ENCODE measurements around the gene ZNF616.

ZNF616 gene

DNA sequence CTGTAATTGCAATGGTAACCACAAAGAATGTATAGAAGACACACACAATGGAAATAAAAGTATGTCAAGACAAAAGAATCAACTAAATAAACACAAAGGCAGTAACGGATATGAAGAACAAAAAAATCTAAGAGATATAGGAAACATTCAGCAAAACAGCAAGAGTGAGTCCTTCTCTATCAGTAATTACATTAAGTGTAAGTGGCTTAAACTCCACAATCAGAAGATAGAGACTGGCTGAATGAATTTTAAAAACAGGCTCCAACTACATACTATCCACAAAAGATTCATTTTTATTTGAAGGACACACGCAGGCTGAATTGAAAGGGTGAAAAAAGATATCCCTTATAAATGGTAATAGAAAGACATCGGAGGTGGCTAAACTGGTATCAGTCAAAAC is 19.5 kb downstream of the ZNF616 start:
- H3K27me3 ChIP-seq (ENCODE audit: insufficient read depth, low read depth, severe bottlenecking) = no peaks in the 10 kb centered on the region
- no peak for DNase-seq
- H3K9me3 ChIP-seq (ENCODE audit: severe bottlenecking) = peaks cover 14% of the 10 kb centered on the region
- TF ChIP-seq, protein P1, sequence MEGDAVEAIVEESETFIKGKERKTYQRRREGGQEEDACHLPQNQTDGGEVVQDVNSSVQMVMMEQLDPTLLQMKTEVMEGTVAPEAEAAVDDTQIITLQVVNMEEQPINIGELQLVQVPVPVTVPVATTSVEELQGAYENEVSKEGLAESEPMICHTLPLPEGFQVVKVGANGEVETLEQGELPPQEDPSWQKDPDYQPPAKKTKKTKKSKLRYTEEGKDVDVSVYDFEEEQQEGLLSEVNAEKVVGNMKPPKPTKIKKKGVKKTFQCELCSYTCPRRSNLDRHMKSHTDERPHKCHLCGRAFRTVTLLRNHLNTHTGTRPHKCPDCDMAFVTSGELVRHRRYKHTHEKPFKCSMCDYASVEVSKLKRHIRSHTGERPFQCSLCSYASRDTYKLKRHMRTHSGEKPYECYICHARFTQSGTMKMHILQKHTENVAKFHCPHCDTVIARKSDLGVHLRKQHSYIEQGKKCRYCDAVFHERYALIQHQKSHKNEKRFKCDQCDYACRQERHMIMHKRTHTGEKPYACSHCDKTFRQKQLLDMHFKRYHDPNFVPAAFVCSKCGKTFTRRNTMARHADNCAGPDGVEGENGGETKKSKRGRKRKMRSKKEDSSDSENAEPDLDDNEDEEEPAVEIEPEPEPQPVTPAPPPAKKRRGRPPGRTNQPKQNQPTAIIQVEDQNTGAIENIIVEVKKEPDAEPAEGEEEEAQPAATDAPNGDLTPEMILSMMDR (IDR thresholded peaks at IDR 0.05; ENCODE audit: low read depth, low read length) = no peak
- H3K27ac ChIP-seq = no peak overlapping the region
- peaks cover 98% of the 10 kb centered on the region for H3K36me3 ChIP-seq
- H3K4me3 ChIP-seq (ENCODE audit: low read depth, low read length) = no peak overlapping the region

DNA sequence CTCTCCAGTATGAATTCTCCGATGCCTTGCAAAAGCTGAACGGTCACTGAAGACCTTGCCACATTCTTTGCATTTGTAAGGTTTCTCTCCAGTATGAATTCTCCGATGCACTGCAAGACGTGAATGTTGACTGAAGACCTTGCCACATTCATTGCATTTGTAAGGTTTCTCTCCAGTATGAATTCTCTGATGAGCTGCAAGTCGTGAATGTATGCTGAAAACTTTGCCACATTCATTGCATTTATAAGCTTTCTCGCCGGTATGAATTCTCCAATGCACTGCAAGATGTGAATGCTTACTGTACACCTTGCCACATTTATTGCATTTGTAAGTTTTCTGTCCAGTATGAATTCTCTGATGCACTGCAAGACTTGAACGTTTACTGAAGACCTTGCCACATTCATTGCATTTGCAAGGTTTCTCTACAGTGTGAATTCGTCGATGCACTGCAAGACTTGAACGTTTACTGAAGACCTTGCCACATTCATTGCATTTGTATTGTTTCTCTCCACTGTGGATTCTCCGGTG is 24.1 kb downstream of the ZNF616 start:
- H3K36me3 ChIP-seq = peaks cover 59% of the 10 kb centered on the region
- H3K27me3 ChIP-seq (ENCODE audit: insufficient read depth, low read depth, severe bottlenecking) = no peaks in the 10 kb centered on the region
- TF ChIP-seq, protein P1 (IDR thresholded peaks at IDR 0.05; ENCODE audit: low read depth, low read length) = no peak
- no peak overlapping the region for H3K27ac ChIP-seq
- no peak overlapping the region for H3K4me3 ChIP-seq (ENCODE audit: low read depth, low read length)
- H3K9me3 ChIP-seq (ENCODE audit: severe bottlenecking) = peaks cover 42% of the 10 kb centered on the region
- DNase-seq = no peak

DNA sequence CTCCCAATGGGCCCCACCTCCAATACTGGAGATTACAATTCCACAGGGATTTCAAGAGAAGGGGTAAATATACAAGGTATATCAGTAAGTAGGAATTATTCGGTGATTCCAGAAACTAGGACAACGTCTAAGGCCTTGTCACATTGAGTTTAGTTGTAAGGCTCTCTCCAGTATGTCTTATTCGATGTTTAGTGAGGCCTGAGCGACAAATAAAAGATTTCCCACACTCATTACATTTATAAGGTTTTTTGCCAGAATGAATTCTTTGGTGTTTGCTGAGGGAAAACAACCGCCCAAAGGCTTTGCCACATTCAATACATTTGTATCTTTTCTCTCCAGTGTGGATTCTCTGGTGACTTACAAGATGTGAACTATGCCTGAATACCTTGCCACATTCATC is 25.0 kb downstream of the ZNF616 start:
- DNase-seq = no peak
- H3K4me3 ChIP-seq (ENCODE audit: low read depth, low read length) = no peak overlapping the region
- no peaks in the 10 kb centered on the region for H3K27me3 ChIP-seq (ENCODE audit: insufficient read depth, low read depth, severe bottlenecking)
- H3K9me3 ChIP-seq (ENCODE audit: severe bottlenecking) = peaks cover 51% of the 10 kb centered on the region
- TF ChIP-seq, protein P1 (IDR thresholded peaks at IDR 0.05; ENCODE audit: low read depth, low read length) = no peak
- peaks cover 50% of the 10 kb centered on the region for H3K36me3 ChIP-seq
- H3K27ac ChIP-seq = no peak overlapping the region

DNA sequence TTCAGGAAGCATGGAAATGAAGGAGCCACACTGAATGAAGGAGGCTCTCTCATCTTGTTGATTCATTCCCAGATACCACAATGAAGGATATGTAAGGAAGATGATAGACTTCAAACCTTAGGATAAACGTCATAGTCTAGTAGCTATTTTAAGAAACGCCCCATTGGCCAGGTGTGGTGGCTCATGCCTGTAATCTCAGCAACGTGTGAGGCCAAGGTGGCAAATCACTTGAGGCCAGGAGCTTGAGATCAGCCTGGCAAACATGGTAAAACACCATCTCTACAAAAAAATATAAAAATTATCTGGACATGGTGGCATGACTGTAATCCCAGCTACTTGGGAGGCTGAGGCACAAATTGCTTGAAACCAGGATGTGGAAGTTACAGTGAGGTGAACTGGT is 27.1 kb downstream of the ZNF616 start:
- no peaks in the 10 kb centered on the region for H3K27me3 ChIP-seq (ENCODE audit: insufficient read depth, low read depth, severe bottlenecking)
- TF ChIP-seq, protein P1 (IDR thresholded peaks at IDR 0.05; ENCODE audit: low read depth, low read length) = no peak
- no peak overlapping the region for H3K27ac ChIP-seq
- DNase-seq = no peak
- H3K36me3 ChIP-seq = peaks cover 30% of the 10 kb centered on the region
- no peak overlapping the region for H3K4me3 ChIP-seq (ENCODE audit: low read depth, low read length)
- peaks cover 55% of the 10 kb centered on the region for H3K9me3 ChIP-seq (ENCODE audit: severe bottlenecking)

DNA sequence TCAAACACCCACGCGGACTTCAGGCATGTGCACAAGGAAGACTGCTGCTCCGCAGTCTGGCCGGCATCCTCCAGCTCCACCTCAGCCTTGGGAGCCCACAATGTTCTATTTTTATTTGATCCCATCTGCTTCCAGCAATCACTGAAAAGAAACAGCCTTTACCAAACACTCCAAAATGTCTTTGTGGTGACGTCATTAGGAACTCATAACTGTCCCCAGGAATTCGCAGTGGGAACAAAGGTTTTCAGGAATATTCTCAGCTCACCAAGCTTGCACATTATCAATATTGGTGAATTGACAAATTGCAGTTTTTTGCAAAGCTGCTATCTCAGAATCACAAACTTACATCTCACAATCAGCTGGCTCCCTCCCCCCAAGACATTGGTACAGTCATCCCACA is 29.0 kb downstream of the ZNF616 start:
- peaks cover 60% of the 10 kb centered on the region for H3K9me3 ChIP-seq (ENCODE audit: severe bottlenecking)
- no peak for DNase-seq
- H3K4me3 ChIP-seq (ENCODE audit: low read depth, low read length) = no peak overlapping the region
- H3K27ac ChIP-seq = no peak overlapping the region
- H3K36me3 ChIP-seq = peaks cover 14% of the 10 kb centered on the region
- TF ChIP-seq, protein P1 (IDR thresholded peaks at IDR 0.05; ENCODE audit: low read depth, low read length) = no peak
- H3K27me3 ChIP-seq (ENCODE audit: insufficient read depth, low read depth, severe bottlenecking) = no peaks in the 10 kb centered on the region

DNA sequence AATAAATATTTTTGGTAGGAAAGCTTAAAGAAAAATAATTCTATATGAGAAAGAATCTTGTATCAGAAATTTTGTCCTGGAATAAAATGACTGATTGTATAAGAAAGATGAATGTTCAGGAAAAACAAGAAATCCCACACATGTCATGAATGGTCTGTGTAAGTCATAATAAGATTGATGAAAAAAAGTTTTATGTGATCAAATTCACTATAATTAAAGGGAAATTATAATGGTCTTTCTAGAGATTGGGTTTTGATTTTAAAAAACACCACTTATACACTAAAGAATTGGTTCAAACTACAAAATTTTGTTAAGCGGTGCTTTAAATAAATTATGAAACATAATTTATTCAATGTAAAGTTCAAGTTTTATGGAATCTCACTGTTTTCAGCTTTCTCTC is 37.0 kb downstream of the ZNF616 start:
- no peak for DNase-seq
- Histone ChIP-seq H3K9me3 (ENCODE audit: severe bottlenecking) (peaks cover 28% of the 10 kb centered on the region), H3K27ac (no peak overlapping the region), H3K27me3 (ENCODE audit: insufficient read depth, low read depth, severe bottlenecking) (no peaks in the 10 kb centered on the region), H3K36me3 (no peaks in the 10 kb centered on the region), H3K4me3 (ENCODE audit: low read depth, low read length) (no peak overlapping the region)
- TF ChIP-seq, protein P1 (IDR thresholded peaks at IDR 0.05; ENCODE audit: low read depth, low read length) = no peak

Measured in WERI-Rb-1 (cell line).